ENCODE results near the gene ZCWPW2.

The ZCWPW2 gene

GRCh38 chr3:28449398-28449797 lies 100.9 kb downstream of the ZCWPW2 start:
- no peaks in the 10 kb centered on the region for H3K4me1 ChIP-seq (ENCODE audit: insufficient read depth, low read length)

GRCh38 chr3:28462866-28463265 lies 114.3 kb downstream of the ZCWPW2 start:
- no peaks in the 10 kb centered on the region for H3K27me3 ChIP-seq (ENCODE audit: insufficient read depth, low read length)
- H3K9me3 ChIP-seq (ENCODE audit: low read length), result no peaks in the 10 kb centered on the region
- no peak overlapping the region for H3K4me3 ChIP-seq (ENCODE audit: low read length)
- no peak overlapping the region for H2AFZ ChIP-seq (ENCODE audit: low read depth, low read length)
- H3K4me1 ChIP-seq (ENCODE audit: insufficient read depth, low read length), result no peaks in the 10 kb centered on the region
- no peaks in the 10 kb centered on the region for H3K36me3 ChIP-seq (ENCODE audit: insufficient read depth, low read length)

More at GRCh38 chr3:28449398-28449797, 100.9 kb downstream of the ZCWPW2 start:
- Histone ChIP-seq H2AFZ (ENCODE audit: low read depth, low read length) (no peak overlapping the region), H3K9me3 (ENCODE audit: low read length) (no peaks in the 10 kb centered on the region), H3K4me3 (ENCODE audit: low read length) (no peak overlapping the region), H3K27me3 (ENCODE audit: insufficient read depth, low read length) (no peaks in the 10 kb centered on the region), H3K36me3 (ENCODE audit: insufficient read depth, low read length) (no peaks in the 10 kb centered on the region)

GRCh38 chr3:28467414-28467813 lies 118.9 kb downstream of the ZCWPW2 start:
- no peaks in the 10 kb centered on the region for H3K4me1 ChIP-seq (ENCODE audit: insufficient read depth, low read length)

DNA sequence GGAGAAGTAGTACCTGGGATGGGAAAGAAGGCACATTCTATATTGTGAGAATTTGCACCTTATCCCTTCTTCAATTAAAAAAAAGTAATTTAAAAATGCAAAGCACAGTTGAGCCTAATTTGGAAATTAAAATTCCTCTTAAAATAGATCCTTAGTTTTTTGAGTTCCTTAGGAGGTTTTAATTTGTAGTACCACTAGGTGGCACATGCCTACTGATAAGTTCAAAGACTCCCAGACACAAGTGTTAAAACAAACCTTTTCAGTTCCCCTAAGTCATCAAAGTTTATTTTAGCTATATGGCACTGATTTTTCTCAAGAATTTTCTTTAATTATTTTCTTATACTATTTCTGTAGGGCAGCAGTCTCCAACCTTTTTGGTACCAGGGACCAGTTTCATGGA lies 127.7 kb downstream of the ZCWPW2 start:
- no peaks in the 10 kb centered on the region for H3K36me3 ChIP-seq (ENCODE audit: insufficient read depth, low read length)
- no peak overlapping the region for H3K4me3 ChIP-seq (ENCODE audit: low read length)
- H3K27me3 ChIP-seq (ENCODE audit: insufficient read depth, low read length), result no peaks in the 10 kb centered on the region
- no peak overlapping the region for H2AFZ ChIP-seq (ENCODE audit: low read depth, low read length)
- H3K9me3 ChIP-seq (ENCODE audit: low read length), result no peaks in the 10 kb centered on the region
- H3K4me1 ChIP-seq (ENCODE audit: insufficient read depth, low read length), result no peaks in the 10 kb centered on the region

More at GRCh38 chr3:28467414-28467813, 118.9 kb downstream of the ZCWPW2 start:
- Histone ChIP-seq H3K4me3 (ENCODE audit: low read length) (no peak overlapping the region), H3K36me3 (ENCODE audit: insufficient read depth, low read length) (no peaks in the 10 kb centered on the region), H3K27me3 (ENCODE audit: insufficient read depth, low read length) (no peaks in the 10 kb centered on the region), H3K9me3 (ENCODE audit: low read length) (no peaks in the 10 kb centered on the region), H2AFZ (ENCODE audit: low read depth, low read length) (no peak overlapping the region)

- Histone ChIP-seq H3K9me3 (ENCODE audit: low read length) (no peaks in the 10 kb centered on the region), H3K4me1 (ENCODE audit: insufficient read depth, low read length) (no peaks in the 10 kb centered on the region), H3K36me3 (ENCODE audit: insufficient read depth, low read length) (no peaks in the 10 kb centered on the region), H3K4me3 (ENCODE audit: low read length) (no peak overlapping the region), H2AFZ (ENCODE audit: low read depth, low read length) (no peak overlapping the region), H3K27me3 (ENCODE audit: insufficient read depth, low read length) (no peaks in the 10 kb centered on the region)
Observed at GRCh38 chr3:28476764-28477163, 128.2 kb downstream of the ZCWPW2 start.

DNA sequence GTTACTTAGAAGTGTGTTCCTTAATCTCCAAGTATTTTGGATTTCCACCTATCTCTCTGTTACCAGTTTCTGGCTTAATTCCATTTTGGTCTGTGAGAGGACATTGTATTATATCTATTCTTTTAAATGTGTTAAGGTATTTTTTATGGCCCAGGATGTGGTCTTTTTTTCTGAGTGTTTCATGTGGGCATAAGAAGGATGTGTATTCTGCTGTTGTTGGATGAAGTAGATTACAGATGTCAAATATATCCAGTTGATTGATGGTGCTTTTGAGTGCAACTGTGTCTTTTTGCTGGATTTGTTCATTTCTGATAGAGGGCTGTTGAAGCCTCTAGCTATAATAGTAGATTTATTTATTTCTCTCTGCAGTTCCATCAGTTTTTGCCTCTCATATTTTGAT lies 136.6 kb downstream of the ZCWPW2 start:
- no peaks in the 10 kb centered on the region for H3K27me3 ChIP-seq (ENCODE audit: insufficient read depth, low read length)
- no peaks in the 10 kb centered on the region for H3K4me1 ChIP-seq (ENCODE audit: insufficient read depth, low read length)
- H3K36me3 ChIP-seq (ENCODE audit: insufficient read depth, low read length), result no peaks in the 10 kb centered on the region
- H3K4me3 ChIP-seq (ENCODE audit: low read length), result no peak overlapping the region
- H3K9me3 ChIP-seq (ENCODE audit: low read length), result no peaks in the 10 kb centered on the region
- H2AFZ ChIP-seq (ENCODE audit: low read depth, low read length), result no peak overlapping the region

- Histone ChIP-seq H3K4me3 (ENCODE audit: low read length) (no peak overlapping the region), H3K27me3 (ENCODE audit: insufficient read depth, low read length) (no peaks in the 10 kb centered on the region), H3K9me3 (ENCODE audit: low read length) (no peaks in the 10 kb centered on the region), H3K4me1 (ENCODE audit: insufficient read depth, low read length) (no peaks in the 10 kb centered on the region), H3K36me3 (ENCODE audit: insufficient read depth, low read length) (no peaks in the 10 kb centered on the region), H2AFZ (ENCODE audit: low read depth, low read length) (no peak overlapping the region)
Observed at GRCh38 chr3:28495301-28495700, 146.8 kb downstream of the ZCWPW2 start.

DNA sequence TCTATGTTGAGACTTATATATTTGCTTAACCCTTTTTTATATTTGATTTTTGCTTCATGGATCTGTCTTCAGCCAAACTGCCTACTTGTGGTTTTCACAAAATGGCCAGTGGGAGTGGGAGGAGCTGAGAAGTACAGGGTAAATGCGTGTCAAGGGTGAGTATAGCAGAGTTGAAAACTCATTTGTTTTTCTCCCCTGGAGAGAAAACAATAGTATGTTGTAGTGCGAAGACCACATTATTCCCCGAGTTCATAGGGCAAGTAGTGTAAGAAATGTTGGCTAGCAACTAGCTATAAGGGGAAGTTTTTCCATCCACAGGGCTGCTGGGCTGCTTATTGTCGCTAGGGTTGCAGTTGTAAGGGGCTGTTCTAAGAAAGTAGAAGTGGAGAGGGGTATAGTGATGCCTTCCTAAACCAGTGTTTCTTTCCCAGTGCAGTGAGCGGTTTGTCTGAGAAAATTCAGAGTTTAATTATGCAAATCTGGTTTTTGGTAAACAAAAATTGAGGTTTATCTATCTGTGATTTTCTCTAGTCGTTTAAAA lies 153.9 kb downstream of the ZCWPW2 start:
- Histone ChIP-seq H3K4me3 (ENCODE audit: low read length) (no peak overlapping the region), H2AFZ (ENCODE audit: low read depth, low read length) (no peak overlapping the region), H3K9me3 (ENCODE audit: low read length) (no peaks in the 10 kb centered on the region), H3K27me3 (ENCODE audit: insufficient read depth, low read length) (no peaks in the 10 kb centered on the region), H3K36me3 (ENCODE audit: insufficient read depth, low read length) (no peaks in the 10 kb centered on the region), H3K4me1 (ENCODE audit: insufficient read depth, low read length) (peaks cover 20% of the 10 kb centered on the region)

DNA sequence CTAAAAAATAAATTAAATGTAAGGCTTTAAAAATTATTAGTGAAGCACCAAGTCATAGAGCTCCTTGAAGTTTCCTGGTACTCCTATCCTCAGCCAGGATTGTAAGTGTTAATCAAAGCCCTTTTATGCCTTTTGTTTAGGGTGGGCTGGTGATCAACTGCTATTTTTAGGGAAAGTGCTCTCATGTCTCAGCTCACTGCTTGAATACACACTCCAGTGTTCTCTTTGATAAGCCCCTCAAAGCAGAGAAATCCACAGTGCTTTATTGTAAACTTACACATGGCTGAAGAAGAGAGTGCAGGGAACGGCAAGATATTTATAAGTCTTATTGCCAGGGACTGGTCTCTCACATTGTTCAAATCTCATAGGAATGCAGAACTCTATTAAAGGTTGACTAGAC lies 156.5 kb downstream of the ZCWPW2 start:
- Histone ChIP-seq H3K36me3 (ENCODE audit: insufficient read depth, low read length) (no peaks in the 10 kb centered on the region), H2AFZ (ENCODE audit: low read depth, low read length) (no peak overlapping the region), H3K9me3 (ENCODE audit: low read length) (no peaks in the 10 kb centered on the region)

DNA sequence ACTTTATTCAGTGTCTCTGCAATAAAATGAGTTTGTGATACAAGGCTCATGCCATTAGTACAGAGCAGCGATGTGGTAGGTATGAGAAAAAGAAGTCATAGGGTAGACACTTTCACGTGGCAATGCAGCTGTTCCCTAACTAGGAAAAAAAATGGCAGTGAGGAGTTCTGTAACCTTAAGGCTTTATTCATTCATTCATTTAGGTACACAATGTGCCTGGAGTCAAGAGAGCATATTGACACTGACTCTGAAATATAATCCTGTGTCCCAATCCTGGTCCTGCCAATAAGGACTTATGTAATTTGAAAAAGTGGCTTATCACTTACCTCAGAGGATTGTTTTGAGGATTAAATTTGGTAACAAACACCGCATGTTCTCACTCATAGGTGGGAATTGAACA lies 173.1 kb downstream of the ZCWPW2 start:
- no peaks in the 10 kb centered on the region for H3K27me3 ChIP-seq (ENCODE audit: insufficient read depth, low read length)
- H3K36me3 ChIP-seq (ENCODE audit: insufficient read depth, low read length), result no peaks in the 10 kb centered on the region
- H3K9me3 ChIP-seq (ENCODE audit: low read length), result no peaks in the 10 kb centered on the region

More for the DNA sequence above, 156.5 kb downstream of the ZCWPW2 start:
- H3K4me1 ChIP-seq (ENCODE audit: insufficient read depth, low read length), result peaks cover 20% of the 10 kb centered on the region
- no peak overlapping the region for H3K4me3 ChIP-seq (ENCODE audit: low read length)
- H3K27me3 ChIP-seq (ENCODE audit: insufficient read depth, low read length), result no peaks in the 10 kb centered on the region

DNA sequence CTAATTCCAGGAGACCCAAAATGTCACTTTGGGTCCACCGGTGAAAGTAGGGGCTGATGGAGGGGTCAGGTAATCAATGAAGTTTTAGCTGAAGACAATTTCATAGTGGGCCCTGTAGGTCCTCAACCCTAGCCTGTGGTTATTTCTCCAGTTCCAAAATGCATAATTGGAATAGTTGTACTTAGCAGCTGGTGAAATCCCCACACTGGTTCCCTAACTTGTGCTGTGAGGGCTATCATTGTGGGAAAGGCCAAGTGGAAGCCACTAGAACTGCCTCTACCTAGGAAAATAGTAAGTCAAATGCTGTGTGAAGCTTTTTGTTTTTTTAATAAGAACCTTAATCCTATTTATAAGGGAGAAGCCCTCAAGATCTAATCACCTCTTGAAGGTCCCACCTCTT lies 193.8 kb downstream of the ZCWPW2 start:
- H3K9me3 ChIP-seq (ENCODE audit: low read length), result no peaks in the 10 kb centered on the region
- no peak overlapping the region for H3K4me3 ChIP-seq (ENCODE audit: low read length)
- no peaks in the 10 kb centered on the region for H3K36me3 ChIP-seq (ENCODE audit: insufficient read depth, low read length)
- no peak overlapping the region for H2AFZ ChIP-seq (ENCODE audit: low read depth, low read length)
- no peaks in the 10 kb centered on the region for H3K4me1 ChIP-seq (ENCODE audit: insufficient read depth, low read length)
- H3K27me3 ChIP-seq (ENCODE audit: insufficient read depth, low read length), result no peaks in the 10 kb centered on the region

More for the DNA sequence above, 173.1 kb downstream of the ZCWPW2 start:
- no peak overlapping the region for H2AFZ ChIP-seq (ENCODE audit: low read depth, low read length)
- H3K4me3 ChIP-seq (ENCODE audit: low read length), result no peak overlapping the region
- no peaks in the 10 kb centered on the region for H3K4me1 ChIP-seq (ENCODE audit: insufficient read depth, low read length)

DNA sequence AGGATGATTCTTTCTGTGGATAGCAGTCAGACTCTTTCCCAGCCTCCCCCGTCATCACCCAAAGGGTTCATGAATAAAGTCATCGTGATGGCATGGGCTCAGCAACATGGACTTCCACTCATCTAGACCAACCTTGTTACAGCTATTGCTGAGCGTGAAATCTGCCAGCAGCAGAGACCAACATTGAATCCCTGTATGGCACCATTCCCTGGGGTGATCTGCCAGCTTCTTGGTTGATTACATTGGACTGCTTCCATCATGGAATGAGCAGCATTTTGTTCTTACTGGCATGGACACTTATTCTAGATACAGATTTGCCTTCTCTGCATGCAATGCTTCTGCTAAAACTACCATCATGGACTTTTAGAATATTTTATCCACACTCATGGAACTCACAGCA lies 195.7 kb downstream of the ZCWPW2 start:
- Histone ChIP-seq H2AFZ (ENCODE audit: low read depth, low read length) (no peak overlapping the region), H3K36me3 (ENCODE audit: insufficient read depth, low read length) (no peaks in the 10 kb centered on the region), H3K27me3 (ENCODE audit: insufficient read depth, low read length) (peaks cover 3% of the 10 kb centered on the region), H3K4me3 (ENCODE audit: low read length) (no peak overlapping the region), H3K9me3 (ENCODE audit: low read length) (no peaks in the 10 kb centered on the region), H3K4me1 (ENCODE audit: insufficient read depth, low read length) (no peaks in the 10 kb centered on the region)

- Histone ChIP-seq H3K4me1 (ENCODE audit: insufficient read depth, low read length) (no peaks in the 10 kb centered on the region), H2AFZ (ENCODE audit: low read depth, low read length) (no peak overlapping the region), H3K27me3 (ENCODE audit: insufficient read depth, low read length) (peaks cover 3% of the 10 kb centered on the region), H3K9me3 (ENCODE audit: low read length) (no peaks in the 10 kb centered on the region), H3K36me3 (ENCODE audit: insufficient read depth, low read length) (no peaks in the 10 kb centered on the region), H3K4me3 (ENCODE audit: low read length) (no peak overlapping the region)
Observed at GRCh38 chr3:28544831-28545230, 196.3 kb downstream of the ZCWPW2 start.

DNA sequence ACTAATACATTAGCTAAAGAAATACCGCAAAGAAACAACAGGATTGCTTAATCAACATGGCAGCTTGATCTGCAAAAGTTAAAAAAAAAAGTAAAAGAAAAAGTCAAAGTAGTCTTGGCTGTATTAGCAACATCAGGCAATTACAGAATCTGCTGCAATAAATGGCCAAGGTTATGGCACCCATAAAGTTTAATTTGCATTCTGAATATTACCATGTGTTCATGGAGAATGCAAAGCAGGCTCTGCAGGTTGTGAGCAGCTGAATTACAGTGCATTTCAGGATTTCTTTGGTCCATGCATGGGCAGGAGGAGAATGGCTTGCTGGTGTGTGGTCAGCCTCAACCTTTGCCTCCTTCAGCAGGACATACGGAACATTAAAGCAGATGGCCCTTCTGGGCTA lies 199.2 kb downstream of the ZCWPW2 start:
- Histone ChIP-seq H3K4me3 (ENCODE audit: low read length) (no peak overlapping the region), H3K4me1 (ENCODE audit: insufficient read depth, low read length) (no peaks in the 10 kb centered on the region), H3K9me3 (ENCODE audit: low read length) (no peaks in the 10 kb centered on the region), H2AFZ (ENCODE audit: low read depth, low read length) (no peak overlapping the region), H3K27me3 (ENCODE audit: insufficient read depth, low read length) (peaks cover 3% of the 10 kb centered on the region), H3K36me3 (ENCODE audit: insufficient read depth, low read length) (no peaks in the 10 kb centered on the region)
